ENCODE results near the gene SRSF6. TPM values are rescaled to one million over a fixed set of nuclear protein-coding genes. Genes with fewer than 3 reads are reported as not detected.

Gene SRSF6
- total and polyA plus RNA-seq, 2 donors (not counting 1 experiment from before 2014, with no cell fraction given), result 37.8 to 106 TPM

DNA sequence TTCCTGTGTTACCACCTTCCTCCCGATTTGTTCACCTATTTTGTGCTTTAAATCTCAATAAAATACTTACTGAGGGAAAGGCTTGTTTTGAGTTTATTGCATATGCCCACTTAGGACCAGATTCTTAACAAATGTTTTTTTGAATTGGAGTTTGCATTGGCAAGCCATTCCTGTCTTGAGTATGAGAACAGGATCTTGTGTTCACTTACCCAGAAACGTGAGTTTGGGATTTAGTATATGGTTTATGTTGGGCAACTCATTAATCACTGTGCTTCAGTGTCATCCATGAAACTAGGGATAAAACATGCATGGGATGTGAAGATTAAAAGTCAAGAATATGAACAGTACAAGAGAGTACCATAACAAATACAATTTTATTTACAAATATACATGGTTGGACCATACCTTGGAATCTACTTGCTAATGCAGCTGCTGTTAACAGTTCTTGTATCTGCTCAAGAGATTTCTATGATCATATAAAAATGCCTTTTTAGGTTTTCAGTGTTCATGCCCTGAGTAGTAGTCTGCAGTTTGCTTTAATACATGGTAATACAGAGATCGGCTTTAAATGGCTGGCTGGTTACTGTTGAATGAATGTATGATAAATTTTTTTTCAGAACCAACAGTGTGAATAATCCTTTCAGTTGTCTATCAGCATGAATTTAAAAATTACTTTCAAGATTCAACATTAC lies 6.0 kb downstream of the SRSF6 start:
- peaks cover 20% of the 10 kb centered on the region for H3K36me3 ChIP-seq (ENCODE audit: control insufficient read depth, insufficient read depth, low read length)
- H4K20me1 ChIP-seq (ENCODE audit: control insufficient read depth, extremely low read depth, insufficient read depth, low read length), result no peaks in the 10 kb centered on the region
- peaks cover 37% of the 10 kb centered on the region for H3K79me2 ChIP-seq (ENCODE audit: control insufficient read depth, insufficient read depth, low read length)

DNA sequence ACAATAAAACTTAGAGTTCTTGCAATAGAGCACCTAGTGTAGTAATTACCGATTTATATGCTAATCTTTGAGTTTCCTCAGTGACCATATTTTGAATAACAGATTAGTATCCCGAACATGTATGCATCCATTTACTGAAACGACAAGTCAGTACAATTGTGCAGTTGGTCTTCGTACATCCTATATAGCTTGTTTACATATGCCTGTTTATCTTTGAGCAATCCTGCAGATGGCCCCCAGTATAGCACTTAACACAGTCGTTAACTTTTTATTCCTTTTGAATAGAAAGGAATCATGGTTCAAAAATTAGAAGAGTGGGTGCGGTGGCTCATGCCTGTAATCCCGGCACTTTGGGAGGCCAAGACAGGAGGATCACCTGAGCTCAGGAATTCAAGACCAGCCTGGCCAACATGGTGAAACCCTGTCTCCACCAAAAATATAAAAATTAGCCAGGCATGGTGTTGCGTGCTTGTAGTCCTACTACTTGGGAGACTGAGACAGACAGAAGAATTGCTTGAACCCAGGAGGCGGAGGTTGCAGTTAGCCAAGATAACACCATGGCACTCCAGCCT lies 6.6 kb downstream of the SRSF6 start:
- no peak for DNase-seq (ENCODE audit: low read depth in 2 of 2)
- no peak overlapping the region for H3K4me3 ChIP-seq (replicated peaks in 1 of 4; ENCODE audit: control extremely low read depth in 1 of 4, insufficient read depth in 1 of 4, low read depth in 3 of 4, low read length in 4 of 4)
- no peak overlapping the region for H3K27ac ChIP-seq (ENCODE audit: insufficient read depth, low read length)
- H3K4me2 ChIP-seq (ENCODE audit: extremely low read depth, insufficient read depth, low read length), result no peak overlapping the region
- no peak overlapping the region for H2AFZ ChIP-seq (ENCODE audit: low read length)
- H3K9ac ChIP-seq (ENCODE audit: insufficient read depth, low read length), result no peak overlapping the region
- H3K79me2 ChIP-seq (ENCODE audit: control insufficient read depth, insufficient read depth, low read length), result peaks cover 31% of the 10 kb centered on the region
- no peaks in the 10 kb centered on the region for H3K9me3 ChIP-seq (ENCODE audit: control insufficient read depth, insufficient read depth, low read depth, low read length)
- H3K4me1 ChIP-seq (ENCODE audit: control insufficient read depth, extremely low read depth, insufficient read depth, low read length), result no peaks in the 10 kb centered on the region
- H3K27me3 ChIP-seq (ENCODE audit: control insufficient read depth, insufficient read depth, low read length), result no peaks in the 10 kb centered on the region
- TF ChIP-seq, protein P1, sequence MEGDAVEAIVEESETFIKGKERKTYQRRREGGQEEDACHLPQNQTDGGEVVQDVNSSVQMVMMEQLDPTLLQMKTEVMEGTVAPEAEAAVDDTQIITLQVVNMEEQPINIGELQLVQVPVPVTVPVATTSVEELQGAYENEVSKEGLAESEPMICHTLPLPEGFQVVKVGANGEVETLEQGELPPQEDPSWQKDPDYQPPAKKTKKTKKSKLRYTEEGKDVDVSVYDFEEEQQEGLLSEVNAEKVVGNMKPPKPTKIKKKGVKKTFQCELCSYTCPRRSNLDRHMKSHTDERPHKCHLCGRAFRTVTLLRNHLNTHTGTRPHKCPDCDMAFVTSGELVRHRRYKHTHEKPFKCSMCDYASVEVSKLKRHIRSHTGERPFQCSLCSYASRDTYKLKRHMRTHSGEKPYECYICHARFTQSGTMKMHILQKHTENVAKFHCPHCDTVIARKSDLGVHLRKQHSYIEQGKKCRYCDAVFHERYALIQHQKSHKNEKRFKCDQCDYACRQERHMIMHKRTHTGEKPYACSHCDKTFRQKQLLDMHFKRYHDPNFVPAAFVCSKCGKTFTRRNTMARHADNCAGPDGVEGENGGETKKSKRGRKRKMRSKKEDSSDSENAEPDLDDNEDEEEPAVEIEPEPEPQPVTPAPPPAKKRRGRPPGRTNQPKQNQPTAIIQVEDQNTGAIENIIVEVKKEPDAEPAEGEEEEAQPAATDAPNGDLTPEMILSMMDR (conservative IDR thresholded peaks at IDR 0.05 in 1 of 2, IDR thresholded peaks at IDR 0.05 in 1 of 2; ENCODE audit: low read depth in 1 of 2, low read length in 2 of 2), result no peak
- no peak for TF ChIP-seq EZH2 (IDR thresholded peaks at IDR 0.05; ENCODE audit: low read length, missing control alignments)
- H4K20me1 ChIP-seq (ENCODE audit: control insufficient read depth, extremely low read depth, insufficient read depth, low read length), result no peaks in the 10 kb centered on the region
- peaks cover 18% of the 10 kb centered on the region for H3K36me3 ChIP-seq (ENCODE audit: control insufficient read depth, insufficient read depth, low read length)

More for the DNA sequence above, 6.0 kb downstream of the SRSF6 start:
- Histone ChIP-seq H3K9ac (ENCODE audit: insufficient read depth, low read length) (no peak overlapping the region), H3K27me3 (ENCODE audit: control insufficient read depth, insufficient read depth, low read length) (no peaks in the 10 kb centered on the region), H3K4me2 (ENCODE audit: extremely low read depth, insufficient read depth, low read length) (no peak overlapping the region), H3K9me3 (ENCODE audit: control insufficient read depth, insufficient read depth, low read depth, low read length) (no peaks in the 10 kb centered on the region), H3K4me1 (ENCODE audit: control insufficient read depth, extremely low read depth, insufficient read depth, low read length) (no peaks in the 10 kb centered on the region), H3K4me3 (replicated peaks in 1 of 4; ENCODE audit: control extremely low read depth in 1 of 4, insufficient read depth in 1 of 4, low read depth in 3 of 4, low read length in 4 of 4) (no peak overlapping the region), H3K27ac (ENCODE audit: insufficient read depth, low read length) (no peak overlapping the region), H2AFZ (ENCODE audit: low read length) (no peak overlapping the region)
- no peak for DNase-seq (ENCODE audit: low read depth in 2 of 2)
- TF ChIP-seq EZH2 (IDR thresholded peaks at IDR 0.05; ENCODE audit: low read length, missing control alignments), result no peak
- TF ChIP-seq, protein P1 (conservative IDR thresholded peaks at IDR 0.05 in 1 of 2, IDR thresholded peaks at IDR 0.05 in 1 of 2; ENCODE audit: low read depth in 1 of 2, low read length in 2 of 2), result no peak

DNA sequence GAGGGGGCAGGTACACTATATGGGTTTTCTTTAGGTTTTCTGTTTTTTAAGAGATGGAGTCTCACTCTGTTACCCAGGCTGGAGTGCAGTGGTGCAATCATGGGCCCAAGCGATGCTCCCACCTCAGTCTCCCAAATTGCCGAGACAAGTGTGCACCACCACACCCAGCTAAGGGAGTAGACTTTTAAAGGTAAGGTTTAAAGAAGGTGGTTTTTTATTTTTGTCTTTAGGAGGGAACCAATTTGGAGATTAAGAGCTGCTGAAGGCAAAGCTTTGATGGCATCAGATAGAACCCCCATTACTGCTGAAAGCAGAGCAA lies 7.9 kb downstream of the SRSF6 start:
- Histone ChIP-seq H3K27ac (ENCODE audit: insufficient read depth, low read length) (no peak overlapping the region), H3K79me2 (ENCODE audit: control insufficient read depth, insufficient read depth, low read length) (peaks cover 19% of the 10 kb centered on the region), H4K20me1 (ENCODE audit: control insufficient read depth, extremely low read depth, insufficient read depth, low read length) (no peaks in the 10 kb centered on the region), H3K9ac (ENCODE audit: insufficient read depth, low read length) (no peak overlapping the region), H3K9me3 (ENCODE audit: control insufficient read depth, insufficient read depth, low read depth, low read length) (no peaks in the 10 kb centered on the region), H3K36me3 (ENCODE audit: control insufficient read depth, insufficient read depth, low read length) (peaks cover 18% of the 10 kb centered on the region), H3K4me2 (ENCODE audit: extremely low read depth, insufficient read depth, low read length) (no peak overlapping the region), H2AFZ (ENCODE audit: low read length) (no peak overlapping the region), H3K27me3 (ENCODE audit: control insufficient read depth, insufficient read depth, low read length) (no peaks in the 10 kb centered on the region), H3K4me1 (ENCODE audit: control insufficient read depth, extremely low read depth, insufficient read depth, low read length) (no peaks in the 10 kb centered on the region), H3K4me3 (replicated peaks in 1 of 4; ENCODE audit: control extremely low read depth in 1 of 4, insufficient read depth in 1 of 4, low read depth in 3 of 4, low read length in 4 of 4) (no peak overlapping the region)
- no peak for TF ChIP-seq EZH2 (IDR thresholded peaks at IDR 0.05; ENCODE audit: low read length, missing control alignments)
- TF ChIP-seq, protein P1 (conservative IDR thresholded peaks at IDR 0.05 in 1 of 2, IDR thresholded peaks at IDR 0.05 in 1 of 2; ENCODE audit: low read depth in 1 of 2, low read length in 2 of 2), result no peak
- DNase-seq (ENCODE audit: low read depth in 2 of 2), result no peak

Measured in fibroblast of lung (primary cell).